Keratinocyte (primary cell): ENCODE results near the gene SPOCK1. TPM values are rescaled to one million over a fixed set of nuclear protein-coding genes. Genes with fewer than 3 reads are reported as not detected.

Experiments
- DNase-seq: peaks from one replicate; pipeline ENCODE4 v3.0.0-alpha.2; 2011; ENCODE audit warnings: low read depth, missing footprints, low spot score
- FAIRE-seq: peaks from 2 replicates; lab custom pipeline; 2011; peaks lifted over from hg19 to GRCh38; lab: Jason Lieb, UNC
- H2AFZ ChIP-seq: 2 replicates; pipeline ENCODE4 v1.6.0; 2012; ENCODE audit warnings: low read length, control low read depth, inconsistent platforms; ENCODE audit not compliant: control insufficient read depth
- H3K27ac ChIP-seq: 2 replicates; pipeline ENCODE4 v1.5.1; 2011; ENCODE audit warnings: low read length; ENCODE audit not compliant: control insufficient read depth, insufficient read depth
- H3K27me3 ChIP-seq: 3 replicates; pipeline ENCODE4 v1.6.0; 2011; ENCODE audit warnings: low read length; ENCODE audit not compliant: control insufficient read depth, insufficient read depth; ENCODE audit errors: extremely low read depth
- H3K36me3 ChIP-seq, 2 experiments: 2 replicates in 1 of 2; 3 replicates in 1 of 2; pipeline ENCODE4 v1.5.1; 2011; ENCODE audit warnings: low read length in 2 of 2, mild to moderate bottlenecking in 1 of 2; ENCODE audit not compliant: control insufficient read depth in 2 of 2, insufficient read depth in 2 of 2; ENCODE audit errors: extremely low read depth in 1 of 2
- H3K4me1 ChIP-seq: 3 replicates; pipeline ENCODE4 v1.5.1; 2011; ENCODE audit warnings: low read length; ENCODE audit not compliant: control insufficient read depth, insufficient read depth; ENCODE audit errors: extremely low read depth
- H3K4me2 ChIP-seq: 3 replicates; pipeline ENCODE4 v1.6.0; 2011; ENCODE audit warnings: low read depth, low read length; ENCODE audit not compliant: control insufficient read depth, insufficient read depth; ENCODE audit errors: extremely low read depth
- H3K4me3 ChIP-seq, 3 experiments: fragments of 200-600 bp in 1 of 3; sonication (generic) in 1 of 3; 2 replicates in 2 of 3; 3 replicates in 1 of 3; pipeline ENCODE4 v1.5.1; 2011 to 2016; ENCODE audit warnings: low read length in 3 of 3, mild to moderate bottlenecking in 3 of 3, control low read depth in 2 of 3, inconsistent platforms in 1 of 3, low read depth in 1 of 3, mixed read lengths in 1 of 3, mixed run types in 1 of 3, moderate library complexity in 1 of 3; ENCODE audit not compliant: control insufficient read depth in 2 of 3, insufficient read depth in 2 of 3; ENCODE audit errors: extremely low read depth in 1 of 3
- H3K79me2 ChIP-seq: 2 replicates; pipeline ENCODE4 v1.6.0; 2012; ENCODE audit warnings: low read length; ENCODE audit not compliant: control insufficient read depth, insufficient read depth
- H3K9ac ChIP-seq: 3 replicates; pipeline ENCODE4 v1.6.0; 2011; ENCODE audit warnings: low read length; ENCODE audit not compliant: control insufficient read depth, insufficient read depth; ENCODE audit errors: extremely low read depth
- H3K9me1 ChIP-seq: 3 replicates; pipeline ENCODE4 v1.6.0; 2011; ENCODE audit warnings: low read length; ENCODE audit not compliant: control insufficient read depth, insufficient read depth; ENCODE audit errors: extremely low read depth
- H3K9me3 ChIP-seq: 2 replicates; pipeline ENCODE4 v1.5.1; 2012; ENCODE audit warnings: low read depth, low read length; ENCODE audit not compliant: control insufficient read depth
- H4K20me1 ChIP-seq: 3 replicates; pipeline ENCODE4 v1.6.0; 2011; ENCODE audit warnings: low read length; ENCODE audit not compliant: control insufficient read depth, insufficient read depth; ENCODE audit errors: extremely low read depth
- CTCF ChIP-seq, 3 experiments: IDR thresholded peaks in 1 of 3; conservative IDR thresholded peaks in 1 of 3; optimal IDR thresholded peaks in 1 of 3; 2 replicates in 2 of 3; 3 replicates in 1 of 3; pipeline versions ENCODE3 to v1.5.1; 2011; ENCODE audit warnings: low read length in 3 of 3, mild to moderate bottlenecking in 3 of 3, moderate library complexity in 2 of 3, control low read depth in 1 of 3, inconsistent platforms in 1 of 3; ENCODE audit not compliant: insufficient read depth in 2 of 3; ENCODE audit errors: extremely low read depth in 1 of 3
- EZH2 ChIP-seq: IDR thresholded peaks from one replicate; pipeline ENCODE4 v1.6.1; 2012; ENCODE audit warnings: inconsistent platforms, mild to moderate bottlenecking, low read length, moderate library complexity
- dilution Hi-C: fragments of 300-500 bp; cut with MboI; formaldehyde crosslinking; loops from one replicate; pipeline ENCODE4 v1.7.0; 2020; ENCODE audit warnings: low sequenced_read_pairs; ENCODE audit not compliant: extremely low pct_ligation_motif_present
- polyA plus RNA-seq, 5 experiments: library from polyadenylated mRNA; depleted of rRNA in 3 of 5; stranded (reverse) in 3 of 5; stranded (forward) in 1 of 5; unstranded in 1 of 5; fragments of >200 nt; gene quantifications; 1 replicate in 1 of 5; 2 replicates in 3 of 5; 3 replicates in 1 of 5; pipeline versions ENCODE4 v1.2.1 to v1.2.3, GENCODE V29; 2011 to 2012; ENCODE audit warnings: missing spikeins in 2 of 5, low read depth in 1 of 5, low replicate concordance in 1 of 5

The SPOCK1 gene
- polyA plus RNA-seq, 1 donor (not counting 4 experiments of a cell fraction or from before 2014, with no cell fraction given) = 5.5 TPM

GRCh38 chr5:137098663-137099062, 400.5 kb downstream of the SPOCK1 start:
- Histone ChIP-seq H3K9me3 (no peaks in the 10 kb centered on the region), H3K9me1 (no peaks in the 10 kb centered on the region), H3K9ac (no peak overlapping the region), H3K4me3 (no peak overlapping the region), H4K20me1 (no peaks in the 10 kb centered on the region), H3K79me2 (no peaks in the 10 kb centered on the region), H3K27ac (no peak overlapping the region), H2AFZ (no peak overlapping the region), H3K4me2 (no peak overlapping the region), H3K27me3 (no peaks in the 10 kb centered on the region), H3K4me1 (no peaks in the 10 kb centered on the region), H3K36me3 (no peaks in the 10 kb centered on the region)
- no peak for DNase-seq
- no peak for TF ChIP-seq CTCF (optimal IDR thresholded peaks at IDR 0.05 in 1 of 3, IDR thresholded peaks at IDR 0.05 in 1 of 3, conservative IDR thresholded peaks at IDR 0.05 in 1 of 3; ENCODE audit: extremely low read depth in 1 of 3, insufficient read depth in 2 of 3, low read length in 3 of 3)
- no peak for TF ChIP-seq EZH2
- dilution Hi-C loops = no loop called here
- no peak for FAIRE-seq

DNA sequence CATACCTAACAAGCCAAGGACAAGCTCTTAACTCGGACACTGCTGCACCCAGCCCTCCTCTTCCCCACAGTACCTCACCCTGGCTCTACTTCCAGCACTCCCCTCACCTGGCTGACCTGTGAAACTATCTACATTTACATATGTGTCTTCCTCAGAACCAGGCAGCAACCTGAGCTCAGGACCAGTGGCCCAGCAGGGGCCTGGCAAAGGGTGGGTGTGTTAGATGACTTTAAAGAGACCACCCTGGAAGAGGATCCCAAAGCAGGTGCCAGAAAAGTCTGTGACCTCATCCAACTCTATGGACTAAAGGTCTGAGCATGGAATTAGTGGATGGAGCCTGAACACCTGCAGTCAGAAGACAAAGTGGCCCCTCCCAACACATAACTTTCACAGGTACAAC, 400.9 kb downstream of the SPOCK1 start:
- Histone ChIP-seq H3K9me3 (no peaks in the 10 kb centered on the region), H3K4me1 (no peaks in the 10 kb centered on the region), H3K27ac (no peak overlapping the region), H4K20me1 (no peaks in the 10 kb centered on the region), H3K4me3 (no peak overlapping the region), H3K9me1 (no peaks in the 10 kb centered on the region), H3K9ac (no peak overlapping the region), H3K27me3 (no peaks in the 10 kb centered on the region), H3K36me3 (no peaks in the 10 kb centered on the region), H3K79me2 (no peaks in the 10 kb centered on the region), H3K4me2 (no peak overlapping the region), H2AFZ (no peak overlapping the region)
- dilution Hi-C loops = no loop called here
- no peak for TF ChIP-seq EZH2
- no peak for DNase-seq
- no peak for FAIRE-seq

DNA sequence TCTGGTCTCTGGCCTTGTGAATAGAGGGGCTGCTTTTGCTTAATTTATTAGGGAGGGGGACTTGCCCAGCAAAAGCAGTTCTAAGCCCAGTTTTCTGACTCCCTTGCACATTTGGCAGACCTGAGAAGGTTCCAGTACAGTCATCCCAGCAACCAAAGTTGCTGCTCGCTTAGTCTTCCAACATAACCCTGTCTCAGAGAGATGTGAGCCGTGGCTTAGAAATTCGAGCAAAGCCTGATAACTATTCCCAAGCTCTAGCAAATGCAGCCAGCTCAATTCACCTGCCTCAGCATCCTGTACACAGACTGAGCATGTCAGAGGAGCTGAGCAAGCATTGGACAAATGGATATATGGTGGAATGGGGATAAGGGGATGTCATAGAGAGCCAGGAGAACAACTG, 401.9 kb downstream of the SPOCK1 start:
- no peak for FAIRE-seq
- no peaks in the 10 kb centered on the region for H3K4me1 ChIP-seq
- DNase-seq = no peak
- H3K27ac ChIP-seq = no peak overlapping the region
- H3K9me3 ChIP-seq = no peaks in the 10 kb centered on the region
- dilution Hi-C loops = no loop called here
- no peak overlapping the region for H3K4me3 ChIP-seq
- no peaks in the 10 kb centered on the region for H3K79me2 ChIP-seq
- H3K27me3 ChIP-seq = no peaks in the 10 kb centered on the region
- no peaks in the 10 kb centered on the region for H4K20me1 ChIP-seq
- H3K4me2 ChIP-seq = no peak overlapping the region
- TF ChIP-seq CTCF (optimal IDR thresholded peaks at IDR 0.05 in 1 of 3, IDR thresholded peaks at IDR 0.05 in 1 of 3, conservative IDR thresholded peaks at IDR 0.05 in 1 of 3; ENCODE audit: extremely low read depth in 1 of 3, insufficient read depth in 2 of 3, low read length in 3 of 3) (no peak), EZH2 (no peak)
- no peak overlapping the region for H2AFZ ChIP-seq
- H3K9me1 ChIP-seq = no peaks in the 10 kb centered on the region
- H3K36me3 ChIP-seq = no peaks in the 10 kb centered on the region
- no peak overlapping the region for H3K9ac ChIP-seq
